ENCODE results near the gene TTLL11.

GRCh38 chr9:121952611-121953010, 140.5 kb downstream of the TTLL11 start:
- TF ChIP-seq, protein P1, sequence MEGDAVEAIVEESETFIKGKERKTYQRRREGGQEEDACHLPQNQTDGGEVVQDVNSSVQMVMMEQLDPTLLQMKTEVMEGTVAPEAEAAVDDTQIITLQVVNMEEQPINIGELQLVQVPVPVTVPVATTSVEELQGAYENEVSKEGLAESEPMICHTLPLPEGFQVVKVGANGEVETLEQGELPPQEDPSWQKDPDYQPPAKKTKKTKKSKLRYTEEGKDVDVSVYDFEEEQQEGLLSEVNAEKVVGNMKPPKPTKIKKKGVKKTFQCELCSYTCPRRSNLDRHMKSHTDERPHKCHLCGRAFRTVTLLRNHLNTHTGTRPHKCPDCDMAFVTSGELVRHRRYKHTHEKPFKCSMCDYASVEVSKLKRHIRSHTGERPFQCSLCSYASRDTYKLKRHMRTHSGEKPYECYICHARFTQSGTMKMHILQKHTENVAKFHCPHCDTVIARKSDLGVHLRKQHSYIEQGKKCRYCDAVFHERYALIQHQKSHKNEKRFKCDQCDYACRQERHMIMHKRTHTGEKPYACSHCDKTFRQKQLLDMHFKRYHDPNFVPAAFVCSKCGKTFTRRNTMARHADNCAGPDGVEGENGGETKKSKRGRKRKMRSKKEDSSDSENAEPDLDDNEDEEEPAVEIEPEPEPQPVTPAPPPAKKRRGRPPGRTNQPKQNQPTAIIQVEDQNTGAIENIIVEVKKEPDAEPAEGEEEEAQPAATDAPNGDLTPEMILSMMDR (IDR thresholded peaks at IDR 0.05): no peak
- TF ChIP-seq POLR2AphosphoS5 (IDR thresholded peaks at IDR 0.05): no peak

Measured in esophagus muscularis mucosa (tissue), 3 donors.